ENCODE data around the gene PPP1CA. TPM values are rescaled to one million over a fixed set of nuclear protein-coding genes. Genes with fewer than 3 reads are reported as not detected.
"Not testable (repeated sequence)": the region's sequence is repeated elsewhere in the genome, so short reads cannot be mapped to it uniquely, and the experiment has no call there.

Gene PPP1CA
- total RNA-seq, 1 donor from 2014 or later: 124 TPM

DNA sequence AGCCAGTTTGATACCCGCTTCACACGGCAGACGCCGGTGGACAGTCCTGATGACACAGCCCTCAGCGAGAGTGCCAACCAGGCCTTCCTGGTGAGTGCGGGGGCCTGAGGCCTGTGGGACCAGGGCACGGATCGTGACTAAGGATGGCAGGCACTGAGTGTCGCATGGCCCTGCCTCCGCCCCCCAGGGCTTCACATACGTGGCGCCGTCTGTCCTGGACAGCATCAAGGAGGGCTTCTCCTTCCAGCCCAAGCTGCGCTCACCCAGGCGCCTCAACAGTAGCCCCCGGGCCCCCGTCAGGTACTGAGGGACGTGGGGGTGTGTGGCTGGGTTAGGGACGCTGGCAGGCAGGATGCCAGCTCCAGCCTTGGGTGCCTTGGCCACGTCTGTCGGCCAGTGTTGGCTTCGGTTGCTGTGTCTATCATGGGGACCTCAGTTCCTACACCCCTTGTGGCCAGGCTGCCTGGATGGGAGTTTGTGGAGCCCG, 32.8 kb upstream of the PPP1CA start:
- DNase-seq (ENCODE audit: low spot score): no peak

- no peak for DNase-seq (ENCODE audit: low spot score)
These were observed 32.1 kb upstream of the PPP1CA start for GRCh38 chr11:67433536-67434394.

- DNase-seq (ENCODE audit: low spot score): no peak
These were observed 31.1 kb upstream of the PPP1CA start for GRCh38 chr11:67432655-67433349.

DNA sequence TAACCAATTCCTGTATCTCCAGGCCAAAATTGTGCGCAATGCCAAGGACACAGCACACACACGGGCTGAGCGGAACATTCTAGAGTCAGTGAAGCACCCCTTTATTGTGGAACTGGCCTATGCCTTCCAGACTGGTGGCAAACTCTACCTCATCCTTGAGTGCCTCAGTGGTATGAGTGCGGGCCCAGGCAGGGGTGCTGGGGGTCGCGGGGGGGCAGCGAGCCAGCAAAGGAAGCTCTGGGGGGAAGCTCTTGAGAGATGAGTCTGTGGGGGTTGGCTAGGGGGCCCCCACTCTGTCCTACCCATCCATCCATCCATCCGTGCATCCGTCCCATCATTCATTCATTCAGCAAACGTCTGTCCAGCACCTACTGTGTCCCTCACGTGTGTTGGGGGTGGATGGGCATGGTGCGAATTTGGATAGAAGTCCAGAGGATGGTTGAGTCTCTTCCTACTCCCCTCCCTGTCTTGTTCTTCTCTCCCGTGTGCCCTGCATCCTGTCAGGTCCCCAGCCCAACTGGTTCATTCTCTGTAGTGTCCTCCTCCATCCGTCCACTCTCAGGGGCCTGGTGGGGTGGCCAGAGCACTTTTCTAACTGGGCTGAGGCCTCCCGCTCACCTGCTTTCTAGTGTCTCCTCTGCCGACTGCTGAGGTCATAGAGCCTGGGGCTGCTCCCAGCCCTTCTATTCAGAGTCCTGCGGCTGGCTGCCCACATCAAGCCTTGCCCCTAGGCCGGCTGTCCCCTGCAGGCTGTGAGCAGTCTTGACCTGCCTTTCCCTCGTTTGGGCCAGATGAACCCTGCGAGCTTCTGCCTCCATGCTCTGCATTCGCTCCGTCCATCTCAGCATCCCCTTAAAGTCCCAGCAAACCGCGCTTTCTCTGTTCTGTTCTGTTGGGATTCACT, 29.9 kb upstream of the PPP1CA start:
- no peak for DNase-seq (ENCODE audit: low spot score)

- DNase-seq (ENCODE audit: low spot score): no peak
These were observed 28.1 kb upstream of the PPP1CA start for GRCh38 chr11:67429722-67430121.

GRCh38 chr11:67429038-67429668, 27.5 kb upstream of the PPP1CA start:
- DNase-seq (ENCODE audit: low spot score): no peak

DNA sequence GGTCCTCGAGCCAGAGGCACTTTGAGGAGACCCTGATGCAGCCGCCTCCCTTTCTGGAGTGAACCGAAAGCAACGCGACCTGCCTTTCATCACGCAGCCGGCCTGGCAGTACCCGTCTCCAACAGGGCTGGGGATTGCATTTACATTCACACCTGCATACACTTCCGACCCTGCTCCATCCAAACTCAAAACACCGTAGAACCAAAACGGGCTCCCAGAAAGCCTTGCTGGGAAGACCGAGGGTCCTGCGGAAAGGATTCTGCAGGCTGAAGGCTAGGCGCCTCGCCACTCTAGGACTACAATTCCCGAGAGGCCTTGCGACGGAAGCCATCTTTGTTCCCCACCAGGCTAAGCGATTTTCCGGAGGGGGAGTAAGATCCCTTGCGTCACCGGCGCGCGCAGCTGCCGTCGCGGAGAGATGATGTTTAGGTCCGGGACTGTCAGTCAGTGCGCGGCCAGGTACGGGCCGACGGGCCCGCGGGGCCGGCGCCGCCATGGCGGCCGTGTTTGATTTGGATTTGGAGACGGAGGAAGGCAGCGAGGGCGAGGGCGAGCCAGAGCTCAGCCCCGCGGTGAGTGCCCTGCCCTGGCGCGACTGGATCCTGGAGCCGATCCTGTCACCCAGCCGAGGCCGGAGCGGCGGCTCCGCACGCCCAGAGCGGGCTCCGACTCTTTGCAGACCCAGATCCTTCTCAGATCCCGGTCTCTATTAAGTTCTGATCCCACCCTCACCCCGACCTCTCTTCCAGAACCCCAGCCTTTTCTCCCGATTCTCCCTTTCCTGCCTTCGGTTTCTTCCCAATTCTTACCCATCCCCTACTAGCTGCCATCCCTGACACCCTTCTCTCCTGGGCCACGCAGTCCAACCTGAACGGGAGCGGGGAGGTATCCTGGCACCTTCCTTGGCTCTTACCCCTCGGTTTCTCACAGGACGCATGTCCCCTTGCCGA, 26.7 kb upstream of the PPP1CA start, which contains the start of gene RPS6KB2:
Gene RPS6KB2 (plus strand): TSS at position 443 of the 950 bp plus-strand sequence. CDS start 52 bp downstream, at position 495.
- peak; percentile 99 for DNase-seq (ENCODE audit: low spot score)

DNA sequence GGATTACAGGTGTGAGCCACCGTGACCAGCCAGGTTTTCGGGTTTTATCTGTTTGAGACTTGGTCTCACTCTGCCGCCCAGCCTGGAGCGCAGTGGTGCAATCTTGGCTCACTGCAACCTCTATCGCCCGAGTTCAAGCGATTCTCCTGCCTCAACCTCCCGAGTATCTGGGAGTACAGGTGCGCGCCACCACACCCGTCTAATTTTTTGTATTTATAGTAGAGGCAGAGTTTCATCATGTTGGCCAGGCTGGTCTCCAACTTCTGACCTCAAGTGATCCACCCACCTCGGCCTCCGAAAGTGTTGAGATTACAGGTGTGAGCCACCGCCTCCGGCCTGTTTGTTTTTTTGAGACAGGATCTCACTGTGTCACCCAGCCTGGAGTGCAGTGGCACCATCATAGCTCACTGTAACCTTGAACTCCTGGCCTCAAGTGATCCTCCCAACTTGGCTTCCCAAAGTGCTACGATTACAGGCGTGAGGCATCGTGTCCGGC, 25.8 kb upstream of the PPP1CA start:
- not testable (repeated sequence) for DNase-seq (ENCODE audit: low spot score)

DNA sequence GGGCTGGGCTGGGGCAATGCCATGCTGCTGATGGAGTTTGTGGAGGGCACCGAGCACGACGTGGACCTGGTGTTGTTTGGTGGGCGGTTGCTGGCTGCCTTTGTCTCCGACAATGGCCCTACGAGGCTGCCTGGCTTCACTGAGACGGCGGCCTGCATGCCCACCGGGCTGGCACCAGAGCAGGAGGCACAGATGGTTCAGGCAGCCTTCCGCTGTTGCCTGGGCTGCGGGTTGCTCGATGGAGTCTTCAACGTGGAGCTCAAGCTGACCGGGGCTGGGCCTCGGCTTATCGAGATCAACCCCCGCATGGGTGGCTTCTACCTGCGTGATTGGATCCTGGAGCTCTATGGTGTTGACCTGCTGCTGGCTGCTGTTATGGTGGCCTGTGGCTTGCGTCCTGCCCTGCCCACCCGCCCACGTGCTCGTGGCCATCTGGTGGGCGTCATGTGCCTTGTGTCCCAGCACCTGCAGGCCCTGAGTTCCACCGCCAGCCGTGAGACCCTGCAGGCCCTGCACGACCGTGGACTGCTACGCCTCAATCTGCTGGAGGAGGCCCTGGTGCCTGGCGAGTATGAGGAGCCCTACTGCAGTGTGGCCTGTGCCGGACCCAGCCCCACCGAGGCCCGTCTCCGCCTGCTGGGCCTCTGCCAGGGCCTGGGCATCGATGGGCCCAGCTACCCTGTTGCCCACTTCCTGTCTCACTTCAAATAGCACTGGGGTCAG, 22.4 kb upstream of the PPP1CA start:
- no peak for DNase-seq (ENCODE audit: low spot score)

DNA sequence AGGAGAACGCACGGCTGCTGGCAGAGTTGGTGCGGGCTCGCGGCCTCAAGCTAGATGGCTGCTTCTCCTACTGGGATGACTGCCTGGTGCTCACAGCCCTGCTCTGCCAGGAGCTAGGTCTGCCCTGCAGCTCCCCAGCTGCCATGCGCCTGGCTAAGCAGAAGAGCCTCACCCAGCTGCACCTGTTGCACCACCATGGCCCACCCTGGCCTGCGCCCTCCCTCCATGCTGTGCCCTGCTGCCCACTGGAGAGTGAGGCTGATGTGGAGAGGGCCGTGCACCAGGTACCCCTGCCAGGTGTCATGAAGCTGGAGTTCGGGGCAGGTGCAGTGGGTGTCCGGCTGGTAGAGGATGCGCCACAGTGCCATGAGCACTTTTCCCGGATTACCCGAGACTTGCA, 21.8 kb upstream of the PPP1CA start:
- no peak for DNase-seq (ENCODE audit: low spot score)

DNA sequence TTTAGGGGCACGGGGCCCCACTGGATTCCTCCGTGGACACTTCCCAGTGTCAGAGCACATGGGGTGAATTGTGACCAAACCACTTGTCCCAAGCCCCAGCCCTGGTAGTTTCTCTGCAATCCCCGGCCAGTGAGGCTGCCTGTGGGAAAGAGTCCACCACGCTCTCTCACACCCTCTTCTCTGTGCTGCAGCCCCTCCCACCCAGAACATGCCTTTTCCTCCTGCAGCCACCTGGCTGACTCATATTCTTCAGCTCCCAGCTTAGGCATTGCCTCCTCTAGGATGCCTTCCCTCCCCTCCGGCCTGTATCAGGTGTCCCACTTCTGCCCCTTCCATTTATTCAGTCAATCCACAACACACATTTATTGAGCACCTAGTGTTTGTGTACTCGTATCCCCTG, 21.2 kb upstream of the PPP1CA start:
- no peak for DNase-seq (ENCODE audit: low spot score)

DNA sequence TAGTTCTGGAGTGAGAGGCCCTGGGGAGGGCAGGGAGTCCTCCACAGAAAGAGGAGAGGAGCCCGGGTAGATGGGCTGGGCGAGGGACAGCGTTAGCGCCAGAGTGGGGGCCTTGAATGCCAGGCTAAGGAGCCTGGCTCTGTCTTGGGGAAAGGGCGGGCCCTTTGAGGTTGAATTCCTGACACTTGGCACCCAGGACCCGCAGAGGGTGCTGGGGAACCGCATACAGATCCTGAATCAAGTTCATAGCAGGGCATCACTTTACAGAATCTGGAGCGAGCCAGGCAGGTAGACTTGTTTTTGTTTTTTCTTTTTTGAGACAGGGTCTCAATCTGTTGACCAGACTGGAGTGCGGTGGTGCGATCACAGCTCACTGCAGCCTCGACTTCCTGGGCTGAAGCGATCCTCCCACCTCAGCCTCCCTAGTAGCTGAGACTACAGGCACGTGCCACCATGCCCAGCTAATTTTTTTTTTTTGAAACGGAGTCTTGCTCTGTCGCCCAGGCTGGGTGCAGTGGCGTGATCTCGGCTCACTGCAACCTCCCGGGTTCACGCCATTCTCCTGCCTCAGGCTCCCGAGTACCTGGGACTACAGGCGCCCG, 19.9 kb upstream of the PPP1CA start:
- no peak for DNase-seq (ENCODE audit: low spot score)

GRCh38 chr11:67420646-67421429, 19.2 kb upstream of the PPP1CA start:
- DNase-seq (ENCODE audit: low spot score): peak; percentile 97

DNA sequence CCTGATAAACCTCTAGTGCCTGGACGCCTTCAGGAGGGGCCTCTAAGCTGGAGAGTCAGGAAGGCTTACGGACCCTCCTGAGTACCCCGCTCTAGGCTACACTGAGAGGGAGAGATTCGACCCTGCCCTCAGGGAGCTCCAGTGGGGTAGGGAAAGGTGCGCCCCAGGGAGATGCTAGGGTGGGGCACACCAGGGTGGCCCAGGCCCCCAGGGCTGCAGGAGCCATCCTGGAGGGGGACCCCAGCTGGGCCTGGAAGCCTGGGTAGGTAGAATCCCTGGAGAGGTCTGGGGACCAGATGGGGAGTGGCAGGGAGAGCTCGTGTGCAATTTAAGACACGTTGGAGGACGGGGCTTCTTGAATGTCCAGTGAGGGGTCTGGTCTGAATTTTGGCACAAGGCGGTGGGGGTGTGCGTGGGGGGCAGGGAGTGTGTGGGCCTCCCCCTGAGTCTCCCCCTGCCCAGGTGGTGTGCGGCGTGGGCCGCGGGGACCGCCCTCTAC, 18.5 kb upstream of the PPP1CA start:
- no peak for DNase-seq (ENCODE audit: low spot score)

GRCh38 chr11:67419325-67420049, 17.8 kb upstream of the PPP1CA start:
- DNase-seq (ENCODE audit: low spot score): no peak

- no peak for DNase-seq (ENCODE audit: low spot score)
These were observed 17.0 kb upstream of the PPP1CA start for GRCh38 chr11:67418476-67419281.

Data from ureter (tissue), 1 donor.